Hepatocyte (in vitro differentiated cells): ENCODE measurements around the gene SRP19. TPM values are rescaled to one million over a fixed set of nuclear protein-coding genes. Genes with fewer than 3 reads are reported as not detected.

Source experiments
- DNase-seq: peaks from one replicate; pipeline ENCODE4 v3.0.0-alpha.2; 2016; ENCODE audit warnings: low spot score
- H2AFZ ChIP-seq: fragments of 200-600 bp; sonication (generic); 2 replicates; pipeline ENCODE4 v1.6.0; 2016; ENCODE audit warnings: antibody characterized with exemption, mild to moderate bottlenecking
- H3K27ac ChIP-seq: fragments of 200-600 bp; sonication (generic); 2 replicates; pipeline ENCODE4 v1.5.1; 2016; ENCODE audit warnings: mild to moderate bottlenecking
- H3K27me3 ChIP-seq: fragments of 200-600 bp; sonication (generic); 2 replicates; pipeline ENCODE4 v1.6.1; 2016
- H3K36me3 ChIP-seq: fragments of 200-600 bp; sonication (generic); replicated peaks from 2 replicates; pipeline ENCODE4 v1.5.1; 2016; ENCODE audit warnings: low read depth; ENCODE audit not compliant: insufficient read depth
- H3K4me1 ChIP-seq: fragments of 200-600 bp; sonication (generic); 2 replicates; pipeline ENCODE4 v1.5.1; 2016; ENCODE audit warnings: mild to moderate bottlenecking, moderate library complexity; ENCODE audit not compliant: insufficient read depth
- H3K4me2 ChIP-seq: fragments of 200-600 bp; sonication (generic); 2 replicates; pipeline ENCODE4 v1.6.0; 2016
- H3K4me3 ChIP-seq: fragments of 200-600 bp; sonication (generic); 2 replicates; pipeline ENCODE4 v1.5.1; 2016; ENCODE audit warnings: mild to moderate bottlenecking
- H3K79me2 ChIP-seq: fragments of 200-600 bp; sonication (generic); 2 replicates; pipeline ENCODE4 v1.6.0; 2017; ENCODE audit warnings: mild to moderate bottlenecking
- H3K9me2 ChIP-seq: fragments of 200-600 bp; sonication (generic); replicated peaks from 2 replicates; pipeline ENCODE4 v1.6.0; 2017; ENCODE audit warnings: mild to moderate bottlenecking; ENCODE audit not compliant: insufficient read depth
- H3K9me3 ChIP-seq: fragments of 200-600 bp; sonication (generic); 2 replicates; pipeline ENCODE4 v1.5.1; 2016; ENCODE audit warnings: low read depth, mild to moderate bottlenecking
- H4K20me1 ChIP-seq: fragments of 200-600 bp; sonication (generic); 2 replicates; pipeline ENCODE4 v1.6.0; 2016; ENCODE audit warnings: mild to moderate bottlenecking; ENCODE audit not compliant: insufficient read depth, poor library complexity, severe bottlenecking
- CTCF ChIP-seq: fragments of 200-600 bp; sonication (generic); IDR thresholded peaks from 2 replicates; pipeline ENCODE4 v1.5.1; 2016; ENCODE audit warnings: antibody characterized with exemption, mild to moderate bottlenecking; ENCODE audit not compliant: poor library complexity
- EZH2 ChIP-seq: fragments of 200-600 bp; sonication (generic); IDR thresholded peaks from 2 replicates; pipeline ENCODE4 v1.6.1; 2016; ENCODE audit warnings: antibody characterized with exemption, mild to moderate bottlenecking, borderline replicate concordance
- EZH2phosphoT487 ChIP-seq: fragments of 200-600 bp; sonication (generic); IDR thresholded peaks from one replicate; pipeline ENCODE4 v1.6.1; 2018; ENCODE audit warnings: antibody characterized with exemption, mild to moderate bottlenecking, low read depth, moderate library complexity; ENCODE audit not compliant: unreplicated experiment, severe bottlenecking
- WGBS: methylation state at CpG from one replicate; pipeline ENCODE4 v1.1.6; 2016; ENCODE audit warnings: low lambda C conversion rate; ENCODE audit errors: missing lambda C conversion rate; 5-methylcytosine and 5-hydroxymethylcytosine counted together
- polyA plus RNA-seq: library from polyadenylated mRNA; unstranded; fragments of >200 nt; fragmentation: Nextera tagmentation; extraction: Ambion mirVana; gene quantifications from 2 replicates; pipeline ENCODE4 v1.2.1, GENCODE V29; 2016
- total RNA-seq: library from RNA; depleted of rRNA; stranded (reverse); fragments of >200 nt; gene quantifications from 2 replicates; pipeline ENCODE4 v1.2.3, GENCODE V29; 2014

Gene SRP19
- total and polyA plus RNA-seq, 2 experiments from 2014 or later: 151 to 152 TPM

- H3K79me2 ChIP-seq: peaks cover 83% of the 10 kb centered on the region
- no peak overlapping the region for H3K27ac ChIP-seq
- no peak for DNase-seq
- TF ChIP-seq EZH2phosphoT487 (no peak), EZH2 (no peak), CTCF (no peak)
- H3K4me3 ChIP-seq: no peak overlapping the region
- no peaks in the 10 kb centered on the region for H3K4me1 ChIP-seq
- H4K20me1 ChIP-seq: peaks cover 11% of the 10 kb centered on the region
- no peaks in the 10 kb centered on the region for H3K36me3 ChIP-seq
- H3K4me2 ChIP-seq: no peak overlapping the region
- no peak overlapping the region for H2AFZ ChIP-seq
- H3K27me3 ChIP-seq: no peaks in the 10 kb centered on the region
- H3K9me2 ChIP-seq: no peaks in the 10 kb centered on the region
- H3K9me3 ChIP-seq: no peaks in the 10 kb centered on the region
Observed at GRCh38 chr5:112908854-112909253, 47.8 kb downstream of the SRP19 start.

- DNase-seq: no peak
- Histone ChIP-seq H2AFZ (no peak overlapping the region), H3K9me2 (no peaks in the 10 kb centered on the region), H3K27ac (no peak overlapping the region), H4K20me1 (peaks cover 11% of the 10 kb centered on the region), H3K36me3 (no peaks in the 10 kb centered on the region), H3K4me3 (no peak overlapping the region), H3K9me3 (no peaks in the 10 kb centered on the region), H3K79me2 (peaks cover 74% of the 10 kb centered on the region), H3K4me2 (no peak overlapping the region), H3K27me3 (no peaks in the 10 kb centered on the region), H3K4me1 (no peaks in the 10 kb centered on the region)
- no peak for TF ChIP-seq CTCF
- TF ChIP-seq EZH2: no peak
- no peak for TF ChIP-seq EZH2phosphoT487
- 91% methylated on average over 1 of the region's 1 CpG for WGBS
Observed at GRCh38 chr5:112910529-112910928, 49.4 kb downstream of the SRP19 start.

- TF ChIP-seq CTCF: no peak
- TF ChIP-seq EZH2phosphoT487: no peak
- TF ChIP-seq EZH2: no peak
- Histone ChIP-seq H3K9me3 (no peaks in the 10 kb centered on the region), H4K20me1 (no peaks in the 10 kb centered on the region), H3K4me3 (no peak overlapping the region), H2AFZ (no peak overlapping the region), H3K4me1 (peaks cover 7% of the 10 kb centered on the region), H3K27me3 (no peaks in the 10 kb centered on the region), H3K27ac (no peak overlapping the region), H3K9me2 (no peaks in the 10 kb centered on the region), H3K36me3 (no peaks in the 10 kb centered on the region), H3K4me2 (no peak overlapping the region), H3K79me2 (peaks cover 75% of the 10 kb centered on the region)
- DNase-seq: peak; percentile 13
- WGBS: 75% methylated on average over 4 of the region's 4 CpGs
Observed at GRCh38 chr5:112914584-112914983, 53.5 kb downstream of the SRP19 start.

GRCh38 chr5:112915831-112916230 lies 54.7 kb downstream of the SRP19 start:
- no peaks in the 10 kb centered on the region for H3K36me3 ChIP-seq
- no peak for DNase-seq
- peaks cover 15% of the 10 kb centered on the region for H3K4me1 ChIP-seq
- H3K79me2 ChIP-seq: peaks cover 77% of the 10 kb centered on the region
- H3K27me3 ChIP-seq: no peaks in the 10 kb centered on the region
- 73% methylated on average over 1 of the region's 1 CpG for whole genome bisulfite sequencing
- no peak overlapping the region for H3K4me3 ChIP-seq
- peaks cover 4% of the 10 kb centered on the region for H4K20me1 ChIP-seq
- no peaks in the 10 kb centered on the region for H3K9me2 ChIP-seq
- no peak overlapping the region for H3K4me2 ChIP-seq
- no peak overlapping the region for H3K27ac ChIP-seq
- H2AFZ ChIP-seq: no peak overlapping the region
- H3K9me3 ChIP-seq: no peaks in the 10 kb centered on the region
- TF ChIP-seq EZH2phosphoT487: no peak
- no peak for TF ChIP-seq EZH2
- TF ChIP-seq CTCF: no peak
